HG03342 (cell line): ENCODE results near the gene INS.

Source experiments
- ATAC-seq: cut with Tn5 transposase; IDR thresholded peaks from one replicate; pipeline ENCODE4 v1.9.1; 2021; ENCODE audit warnings: mild to moderate bottlenecking, moderate library complexity; ENCODE audit not compliant: unreplicated experiment

INS gene

DNA sequence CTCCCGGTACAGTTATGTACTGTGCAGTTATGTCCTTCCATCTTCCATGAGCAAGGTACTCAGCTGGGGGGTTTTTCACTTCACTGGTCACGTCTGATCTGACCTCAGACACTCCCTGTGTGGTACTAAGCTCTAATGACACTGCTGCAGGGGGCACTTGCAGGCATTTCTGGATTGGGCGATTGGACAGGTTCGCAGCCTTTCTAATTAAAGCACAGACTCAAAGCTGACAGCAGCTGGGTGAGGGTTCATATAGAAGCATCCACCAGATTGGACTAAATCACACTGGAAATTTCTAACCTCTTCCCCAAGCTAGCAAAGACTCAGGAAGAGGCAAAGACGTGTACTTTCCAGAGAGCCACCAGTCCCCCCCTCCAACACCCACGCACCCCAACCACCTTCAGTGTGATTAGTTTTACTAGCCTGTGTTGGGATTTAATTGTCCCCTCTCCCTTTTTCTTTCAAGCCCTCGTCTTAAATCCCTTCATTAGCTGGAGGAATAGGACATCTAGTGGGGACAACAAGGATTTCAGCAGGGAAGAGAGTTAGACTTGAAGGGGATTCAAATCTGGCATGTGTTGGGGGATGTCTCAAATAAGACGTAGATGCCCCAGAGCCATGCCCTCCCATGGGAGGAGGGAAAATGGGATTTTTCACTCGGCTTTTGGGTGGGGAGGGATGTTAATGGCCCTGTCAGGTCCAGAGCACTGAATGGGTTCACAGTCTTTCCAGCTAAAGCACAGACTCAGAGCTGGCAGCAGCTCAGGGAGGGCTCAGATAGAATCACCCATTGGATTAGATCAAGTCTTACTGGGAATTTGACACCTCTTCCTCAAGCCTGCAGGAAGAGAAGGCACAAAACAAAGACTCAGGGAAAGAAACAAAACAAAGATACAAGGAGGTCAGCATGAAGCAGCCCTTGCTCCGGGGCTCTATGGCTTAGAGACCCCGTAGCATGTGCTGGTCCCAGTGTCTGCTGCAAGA is 10.9 kb downstream of the INS start:
- ATAC-seq: no peak

DNA sequence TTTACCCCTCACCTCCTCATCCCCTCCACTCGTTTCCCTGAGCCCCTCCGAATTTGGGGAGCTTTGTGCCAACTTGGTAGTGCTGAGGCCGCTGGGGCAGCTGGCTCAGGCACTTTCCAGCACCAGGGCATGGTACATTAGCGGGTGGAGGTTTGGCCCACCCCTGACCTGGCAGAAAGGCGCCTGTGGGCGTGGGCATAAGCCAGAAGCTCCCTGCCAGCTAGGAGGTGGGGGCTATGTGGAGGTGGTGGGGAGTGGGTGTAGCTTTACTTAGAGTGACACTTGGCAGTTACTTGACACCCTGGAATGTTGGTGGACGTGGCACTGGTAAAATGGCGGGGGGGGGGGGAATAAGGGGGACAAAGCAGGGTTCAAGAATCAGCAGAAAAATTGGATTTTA is 11.5 kb downstream of the INS start:
- no peak for ATAC-seq

GRCh38 chr11:2148595-2148994 is 12.4 kb downstream of the INS start:
- no peak for ATAC-seq

DNA sequence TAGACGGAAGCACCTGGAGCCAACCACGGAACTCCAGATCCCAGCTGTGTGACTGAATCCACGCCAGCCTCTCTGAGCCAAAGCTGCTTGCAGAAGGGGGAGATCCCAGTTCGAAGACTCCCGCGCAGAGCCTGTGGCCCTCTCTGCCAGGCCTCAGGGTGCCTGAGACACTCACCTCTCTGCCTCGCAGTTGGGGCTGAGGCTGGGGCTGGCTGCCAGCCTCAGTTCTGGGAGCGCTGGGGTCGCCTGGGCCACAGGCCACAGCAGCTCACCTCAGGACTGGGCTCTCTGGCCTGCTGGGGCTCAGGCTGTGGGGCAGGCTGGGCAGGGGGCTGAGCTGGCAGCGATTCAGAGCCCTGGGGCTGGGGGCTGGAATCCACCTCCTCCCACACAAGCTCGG is 13.6 kb downstream of the INS start:
- no peak for ATAC-seq

DNA sequence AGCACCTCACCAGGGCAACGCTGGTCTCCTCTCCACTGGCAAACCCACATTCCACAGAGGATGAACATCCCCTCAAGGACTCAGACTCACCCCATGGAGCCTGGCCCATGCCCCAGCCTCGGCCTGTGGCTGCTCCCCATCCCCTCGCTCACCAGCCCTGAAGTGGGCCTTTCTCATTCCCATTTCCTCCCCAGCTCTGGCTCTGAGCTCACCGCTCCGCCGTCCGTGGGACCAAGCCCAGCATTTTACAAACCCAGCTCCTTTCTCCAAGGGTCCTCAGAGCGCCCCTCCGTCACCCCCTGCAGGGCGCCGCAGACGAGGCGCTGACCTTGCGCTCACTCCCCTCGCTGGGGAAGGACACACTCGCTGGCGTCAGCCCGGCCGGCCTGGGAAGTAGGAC is 15.0 kb downstream of the INS start:
- ATAC-seq: no peak

DNA sequence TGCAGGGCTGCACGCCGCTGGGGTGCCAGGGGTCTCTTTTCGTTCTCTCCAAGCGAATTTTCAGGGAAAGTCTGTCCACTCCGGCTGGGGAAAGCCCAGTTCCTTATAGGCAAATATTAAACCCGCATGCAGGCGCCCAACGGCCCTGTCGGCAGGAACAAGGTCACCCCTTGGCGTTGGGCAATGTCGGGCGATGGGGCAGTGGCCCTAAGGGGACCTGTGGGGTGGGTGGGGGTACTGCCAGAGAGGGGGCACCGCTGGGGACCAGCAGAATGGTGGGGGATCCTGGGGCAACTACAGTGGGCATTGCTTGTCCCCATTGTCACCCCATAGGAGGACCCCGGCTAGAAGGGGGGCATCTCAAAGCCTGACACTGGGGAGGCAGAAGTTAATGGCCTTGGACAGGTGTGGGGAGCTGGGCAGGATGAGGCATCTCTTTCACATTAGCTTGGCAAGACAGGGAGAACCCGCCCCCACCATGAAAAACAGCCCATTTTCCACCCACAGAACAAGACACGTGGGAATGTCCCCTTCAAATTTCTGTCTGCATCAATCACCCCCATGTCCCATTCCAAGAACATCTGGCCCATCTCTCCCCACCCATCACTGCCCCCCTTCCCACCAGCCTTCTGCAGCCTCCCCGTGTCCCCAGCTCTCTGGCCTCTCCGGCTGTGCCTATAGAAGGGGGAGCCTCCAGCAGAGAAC is 16.3 kb downstream of the INS start:
- ATAC-seq: no peak

- no peak for ATAC-seq
These were observed 17.0 kb downstream of the INS start for GRCh38 chr11:2143799-2144543.

- no peak for ATAC-seq
These were observed 17.6 kb downstream of the INS start for GRCh38 chr11:2143477-2143798.

GRCh38 chr11:2142762-2143202 is 18.2 kb downstream of the INS start:
- no peak for ATAC-seq

- ATAC-seq: no peak
These were observed 18.7 kb downstream of the INS start for GRCh38 chr11:2142300-2142759.

GRCh38 chr11:2140411-2141400 is 20.3 kb downstream of the INS start:
- ATAC-seq: no peak

GRCh38 chr11:2139621-2140337 is 21.2 kb downstream of the INS start:
- ATAC-seq: no peak

DNA sequence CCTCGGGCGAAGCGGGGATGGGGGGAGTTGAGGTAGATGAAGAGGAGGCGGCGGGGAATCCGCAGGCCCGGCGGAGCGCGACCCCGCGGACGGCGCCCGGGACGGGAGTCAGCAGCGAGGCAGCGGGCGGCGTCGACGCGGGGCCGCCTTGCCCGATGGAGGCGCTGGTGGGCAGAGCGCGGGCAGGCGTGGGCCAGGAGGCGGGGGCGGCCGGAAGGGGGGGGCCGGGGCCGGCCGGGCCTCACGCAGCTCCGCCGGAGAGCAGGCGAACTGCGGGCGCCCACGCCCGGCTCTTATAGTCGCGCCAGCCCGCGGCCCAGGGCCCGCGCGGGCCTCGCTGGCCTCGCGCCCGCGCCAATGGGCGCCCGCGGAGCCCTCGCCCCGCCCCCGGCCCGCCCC is 21.9 kb downstream of the INS start, which contains the start of gene IGF2:
Gene IGF2, minus strand, starts transcription at position 267 of the 399 bp plus-strand sequence. CDS start 3,866 bp downstream, outside the sequence.
- no peak for ATAC-seq

DNA sequence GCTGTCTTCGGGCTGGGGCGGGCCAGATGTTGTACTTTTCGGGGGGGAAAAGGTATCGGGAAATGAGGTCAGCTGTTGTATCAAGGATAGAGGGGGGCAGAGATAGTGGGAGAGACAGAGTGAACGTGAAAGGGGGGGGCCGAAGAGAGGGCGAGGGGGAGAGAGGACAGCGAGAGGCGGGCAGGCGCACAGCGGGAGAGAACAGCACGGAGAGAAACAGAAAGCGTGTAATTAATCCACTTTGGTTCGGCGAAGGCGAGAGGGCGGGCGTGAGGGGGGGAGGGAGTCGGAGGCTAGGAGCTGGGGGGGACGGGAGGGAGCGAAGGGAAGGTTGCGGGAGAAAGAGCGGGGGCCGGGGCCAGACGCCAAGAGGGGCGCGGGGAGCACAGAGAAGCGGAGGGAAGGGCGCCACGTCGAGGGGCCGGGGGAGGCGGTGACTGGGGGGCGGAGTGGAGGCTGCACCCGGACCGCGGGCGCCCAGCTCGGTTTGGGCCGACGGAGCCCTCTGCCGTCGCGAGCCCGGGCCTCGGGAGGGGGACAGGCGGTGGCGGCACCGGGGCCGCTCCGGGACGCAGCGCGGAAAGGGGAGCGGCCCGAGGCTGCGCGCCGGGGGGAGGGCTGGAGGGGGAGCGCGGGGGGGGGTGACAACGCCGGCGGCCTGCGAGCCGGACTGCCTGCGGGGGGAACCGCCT is 22.4 kb downstream of the INS start:
- no peak for ATAC-seq

- no peak for ATAC-seq
These were observed 23.0 kb downstream of the INS start for GRCh38 chr11:2138068-2138430.

DNA sequence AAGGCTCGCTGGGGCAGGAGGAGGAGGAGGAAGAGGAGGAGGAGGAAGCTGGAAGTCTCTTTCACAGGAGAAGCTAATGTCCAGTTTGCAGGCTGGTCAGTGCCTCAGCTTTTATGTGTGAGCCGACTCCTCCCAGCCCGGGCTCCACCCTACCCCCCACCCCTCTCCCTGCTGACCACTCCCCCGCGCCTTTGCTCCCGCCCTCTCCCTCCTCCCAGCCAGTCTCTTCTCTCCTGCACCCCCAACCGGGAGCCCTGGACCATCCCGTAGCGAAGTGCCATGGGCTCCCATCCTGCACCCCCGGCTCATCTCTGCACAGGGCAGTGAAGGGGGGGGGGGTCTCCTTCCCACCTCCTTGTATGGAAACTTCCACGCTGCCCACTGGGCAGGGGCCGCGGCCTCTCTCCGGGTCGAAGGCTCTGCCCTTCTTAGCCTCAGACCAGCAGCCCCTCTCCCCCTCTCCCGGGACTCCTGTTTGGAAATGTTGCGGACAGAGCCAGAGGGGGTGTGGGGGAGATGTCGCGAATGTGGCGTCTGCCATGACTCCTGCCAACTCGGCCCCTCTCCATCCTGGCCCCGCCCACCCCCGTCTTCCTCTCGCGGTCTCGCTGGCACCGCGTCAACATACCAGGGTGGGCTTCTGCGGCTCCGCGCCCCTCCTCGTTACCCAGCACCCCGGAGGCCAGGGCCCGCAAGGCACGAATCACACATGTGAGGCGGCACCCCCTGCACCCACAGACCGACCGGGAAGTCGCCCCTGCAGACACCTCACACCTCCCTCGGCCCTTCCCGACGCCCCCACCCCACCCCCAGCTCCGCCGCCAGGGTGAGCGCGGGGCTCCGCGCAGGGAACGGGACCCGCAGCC is 23.6 kb downstream of the INS start:
- ATAC-seq: no peak

DNA sequence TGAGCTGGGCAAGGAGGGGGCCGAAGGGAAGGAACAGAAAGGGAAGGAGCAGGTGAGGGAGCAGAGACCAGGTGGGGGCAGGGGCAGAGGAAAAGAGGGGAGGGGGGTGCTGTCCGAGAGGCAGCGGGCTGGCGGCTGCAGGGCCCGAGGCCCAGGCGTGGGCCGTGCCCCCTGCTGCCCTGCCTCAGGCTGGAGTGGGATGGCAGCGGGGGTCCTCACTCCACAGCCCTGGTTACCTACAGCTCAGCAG is 24.1 kb downstream of the INS start:
- ATAC-seq: no peak
